Mammary epithelial cell (primary cell): ENCODE data around the gene HYAL3.

Experiments used
- CTCF ChIP-seq, 2 donors: IDR thresholded peaks in 1 of 2; conservative IDR thresholded peaks in 1 of 2; 2 replicates each; pipeline ENCODE4 v1.5.1; 2011 to 2012; ENCODE audit warnings: inconsistent platforms in 2 of 2, low read length in 2 of 2, mild to moderate bottlenecking in 2 of 2, control low read depth in 1 of 2, low read depth in 1 of 2; ENCODE audit not compliant: insufficient read depth in 1 of 2; ENCODE audit errors: extremely low read depth in 1 of 2
- EZH2 ChIP-seq: IDR thresholded peaks from 2 replicates; pipeline ENCODE4 v1.6.1; 2012; ENCODE audit warnings: low read length, inconsistent platforms, borderline replicate concordance

GRCh38 chr3:50325497-50326181, 26.4 kb upstream of the HYAL3 start:
- TF ChIP-seq CTCF (conservative IDR thresholded peaks at IDR 0.05 in 1 of 2, IDR thresholded peaks at IDR 0.05 in 1 of 2; ENCODE audit: extremely low read depth in 1 of 2, insufficient read depth in 1 of 2, low read depth in 1 of 2, low read length in 2 of 2) (no peak), EZH2 (no peak)
